HepG2 (cell line): ENCODE measurements around the gene DNAJC30. TPM values are rescaled to one million over a fixed set of nuclear protein-coding genes. Genes with fewer than 3 reads are reported as not detected.

ENCODE experiments used
- BCL3 ChIP-seq: sonication (generic); formaldehyde crosslinking; IDR thresholded peaks from 2 replicates; pipeline ENCODE4 v1.5.1; 2020; ENCODE audit warnings: mild to moderate bottlenecking, missing genetic modification reagents, moderate library complexity
- CCDC6 ChIP-seq: sonication (generic); formaldehyde crosslinking; IDR thresholded peaks from 2 replicates; pipeline ENCODE4 v1.8.1; 2022; ENCODE audit warnings: mild to moderate bottlenecking, missing genetic modification reagents, moderate library complexity
- E2F1 ChIP-seq: sonication (generic); formaldehyde crosslinking; IDR thresholded peaks from 2 replicates; pipeline ENCODE4 v1.5.0; 2020; ENCODE audit warnings: missing genetic modification reagents
- EHMT2 ChIP-seq: fragments of 200-600 bp; sonication (generic); IDR thresholded peaks from 2 replicates; pipeline ENCODE4 v1.7.0; 2017; ENCODE audit warnings: antibody characterized with exemption, low read depth, low read length, borderline replicate concordance
- FOSL1 ChIP-seq: sonication (generic); formaldehyde crosslinking; IDR thresholded peaks from 2 replicates; pipeline ENCODE4 v1.9.0; 2021; ENCODE audit warnings: missing genetic modification reagents, borderline replicate concordance
- FOXK1 ChIP-seq: sonication (generic); formaldehyde crosslinking; IDR thresholded peaks from 2 replicates; pipeline ENCODE4 v1.4.0; 2020; ENCODE audit warnings: low read depth, missing genetic modification reagents, borderline replicate concordance
- HMGXB4 ChIP-seq, 2 experiments: sonication (generic) in 1 of 2; formaldehyde crosslinking in 1 of 2; IDR thresholded peaks; 2 replicates each; pipeline versions ENCODE4 v1.4.0 to v1.6.1; 2018 to 2020; ENCODE audit warnings: missing genetic modification reagents in 2 of 2, borderline replicate concordance in 1 of 2, low read depth in 1 of 2, mild to moderate bottlenecking in 1 of 2, missing biosample characterization in 1 of 2
- IKZF5 ChIP-seq: IDR thresholded peaks from 2 replicates; pipeline ENCODE4 v1.6.1; 2018; ENCODE audit warnings: missing genetic modification reagents, mild to moderate bottlenecking, missing compliant biosample characterization
- MAFG ChIP-seq: sonication (generic); formaldehyde crosslinking; IDR thresholded peaks from 2 replicates; pipeline ENCODE4 v1.5.1; 2020; ENCODE audit warnings: mild to moderate bottlenecking, missing genetic modification reagents
- NCOR1 ChIP-seq: fragments of 200-600 bp; sonication (generic); IDR thresholded peaks from 2 replicates; pipeline ENCODE4 v1.7.0; 2017; ENCODE audit warnings: antibody characterized with exemption, low read length, borderline replicate concordance
- NR2F1 ChIP-seq, 2 experiments: fragments of 450-650 bp in 1 of 2; formaldehyde crosslinking in 1 of 2; IDR thresholded peaks; 2 replicates each; pipeline versions ENCODE4 v1.5.0 to v1.6.1; 2016 to 2020; ENCODE audit warnings: mild to moderate bottlenecking in 1 of 2, missing compliant biosample characterization in 1 of 2, missing genetic modification reagents in 1 of 2, moderate library complexity in 1 of 2
- PHF20 ChIP-seq: sonication (generic); formaldehyde crosslinking; IDR thresholded peaks from 2 replicates; pipeline ENCODE4 v1.5.0; 2020; ENCODE audit warnings: mild to moderate bottlenecking, missing genetic modification reagents
- SKI ChIP-seq: fragments of 450-650 bp; IDR thresholded peaks from one replicate; pipeline ENCODE4 v1.6.1; 2018; ENCODE audit warnings: mild to moderate bottlenecking; ENCODE audit not compliant: partially characterized antibody
- SNRNP70 ChIP-seq: fragments of 200-400 bp; formaldehyde crosslinking; IDR thresholded peaks from 2 replicates; pipeline ENCODE4 v1.6.1; 2017; ENCODE audit warnings: mild to moderate bottlenecking, low read depth, low read length, moderate library complexity
- TGIF2 ChIP-seq: IDR thresholded peaks from 2 replicates; pipeline ENCODE4 v1.6.1; 2016; ENCODE audit warnings: control low read depth, missing compliant biosample characterization
- ZGPAT ChIP-seq: IDR thresholded peaks from 2 replicates; pipeline ENCODE4 v1.6.1; 2016; ENCODE audit warnings: mild to moderate bottlenecking
- ZNF17 ChIP-seq: sonication (generic); formaldehyde crosslinking; IDR thresholded peaks from 2 replicates; pipeline ENCODE4 v1.5.0; 2020; ENCODE audit warnings: mild to moderate bottlenecking, missing genetic modification reagents
- ZNF704 ChIP-seq: sonication (generic); formaldehyde crosslinking; IDR thresholded peaks from 2 replicates; pipeline ENCODE4 v1.8.1; 2023; ENCODE audit warnings: mild to moderate bottlenecking, inconsistent platforms, moderate library complexity, missing genetic modification reagents, borderline replicate concordance
- ZNF746 ChIP-seq: sonication (generic); formaldehyde crosslinking; IDR thresholded peaks from 2 replicates; pipeline ENCODE4 v1.8.0; 2022; ENCODE audit warnings: mild to moderate bottlenecking, missing genetic modification reagents
- ZNF850 ChIP-seq: sonication (generic); formaldehyde crosslinking; conservative IDR thresholded peaks from 2 replicates; pipeline ENCODE4 v1.9.0; 2021; ENCODE audit warnings: mild to moderate bottlenecking, missing genetic modification reagents
- polyA plus RNA-seq, 8 experiments: library from polyadenylated mRNA; depleted of rRNA in 3 of 8; stranded (reverse) in 7 of 8; unstranded in 1 of 8; fragments of >200 nt; fragmentation: Illumina TruSeq in 4 of 8; extraction: Trizol in 4 of 8; gene quantifications; 2 replicates each; pipeline versions ENCODE4 v1.2.1 to v1.2.3, GENCODE V29; 2011 to 2016; ENCODE audit warnings: low read depth in 4 of 8, missing spikeins in 1 of 8, mixed read lengths in 1 of 8; ENCODE audit not compliant: insufficient read depth in 1 of 8
- total RNA-seq, 5 experiments: library from RNA; depleted of rRNA; stranded (reverse); fragments of >200 nt; fragmentation: Illumina TruSeq; extraction: Trizol; gene quantifications; 2 replicates each; pipeline ENCODE4 v1.2.3, GENCODE V29; 2016; ENCODE audit warnings: low read depth in 1 of 5

DNAJC30 gene
- total and polyA plus RNA-seq, 2 of the 13 experiments (the other 11 are each of a cell fraction or from before 2014, with no cell fraction given), result 3.3 to 3.8 TPM

GRCh38 chr7:73667344-73668102 lies 15.7 kb downstream of the DNAJC30 start, which contains the start of gene VPS37D (continued):
- TF ChIP-seq NCOR1 (no peak; the same call in 1 of the 2 replicates), SKI (peak; percentile 43), BCL3 (CRISPR knock-in tag) (peak; percentile 49; the same call in 1 of the 2 replicates), E2F1 (CRISPR knock-in tag) (no peak), ZGPAT (CRISPR knock-in tag) (0 out of 2 replicates have a peak, but pooled peaks have one; percentile 35), PHF20 (CRISPR knock-in tag) (no peak), FOSL1 (CRISPR knock-in tag) (no peak), TGIF2 (CRISPR knock-in tag) (no peak), ZNF704 (CRISPR knock-in tag) (no peak), HMGXB4 (CRISPR knock-in tag; IDR thresholded peaks at IDR 0.05; ENCODE audit: borderline replicate concordance in 1 of 2, low read depth in 1 of 2) (peak in 1 of 2 experiments; percentile 79; a peak in 3 of 4 replicates), ZNF850 (CRISPR knock-in tag) (no peak), EHMT2 (no peak), ZNF746 (CRISPR knock-in tag) (peak; percentile 78; the same call in 1 of the 2 replicates), CCDC6 (no peak), FOXK1 (no peak; the same call in 1 of the 2 replicates), ZNF17 (CRISPR knock-in tag) (no peak), NR2F1 (CRISPR knock-in tag; IDR thresholded peaks at IDR 0.05) (no peak), IKZF5 (CRISPR knock-in tag) (no peak), MAFG (CRISPR knock-in tag) (no peak), SNRNP70 (no peak)
